HepG2 (cell line): ENCODE data around the gene HMHB1. TPM values are rescaled to one million over a fixed set of nuclear protein-coding genes. Genes with fewer than 3 reads are reported as not detected.

Experiments
- CC2D1A ChIP-seq: sonication (generic); formaldehyde crosslinking; IDR thresholded peaks from 2 replicates; pipeline ENCODE4 v1.8.1; 2023; ENCODE audit warnings: mild to moderate bottlenecking, missing genetic modification reagents
- CHD4 ChIP-seq: fragments of 200-600 bp; sonication (generic); IDR thresholded peaks from 2 replicates; pipeline ENCODE4 v1.7.0; 2017; ENCODE audit warnings: mild to moderate bottlenecking, low read length, borderline replicate concordance
- KDM2A ChIP-seq: sonication (generic); formaldehyde crosslinking; IDR thresholded peaks from 2 replicates; pipeline ENCODE4 v1.4.0; 2020; ENCODE audit warnings: low read depth, missing genetic modification reagents, borderline replicate concordance
- KDM5B ChIP-seq: sonication (generic); formaldehyde crosslinking; IDR thresholded peaks from 2 replicates; pipeline ENCODE4 v1.4.0; 2020; ENCODE audit warnings: missing genetic modification reagents, mild to moderate bottlenecking, borderline replicate concordance
- MAZ ChIP-seq, 2 experiments: sonication (generic) in 1 of 2; formaldehyde crosslinking in 1 of 2; IDR thresholded peaks; 2 replicates each; pipeline versions ENCODE4 v1.5.0 to v1.6.1; 2012 to 2020; ENCODE audit warnings: low read depth in 2 of 2, mild to moderate bottlenecking in 2 of 2, borderline replicate concordance in 1 of 2, improper control_type of control experiment in 1 of 2, low read length in 1 of 2, missing genetic modification reagents in 1 of 2, moderate library complexity in 1 of 2
- SNAI1 ChIP-seq: sonication (generic); formaldehyde crosslinking; IDR thresholded peaks from 2 replicates; pipeline ENCODE4 v1.5.0; 2020; ENCODE audit warnings: mild to moderate bottlenecking, missing genetic modification reagents, borderline replicate concordance
- SNRNP70 ChIP-seq: fragments of 200-400 bp; formaldehyde crosslinking; IDR thresholded peaks from 2 replicates; pipeline ENCODE4 v1.6.1; 2017; ENCODE audit warnings: mild to moderate bottlenecking, low read depth, low read length, moderate library complexity
- STAG1 ChIP-seq: sonication (generic); formaldehyde crosslinking; IDR thresholded peaks from 2 replicates; pipeline ENCODE4 v1.4.0; 2020; ENCODE audit warnings: missing genetic modification reagents
- ZBTB20 ChIP-seq: sonication (generic); formaldehyde crosslinking; IDR thresholded peaks from 2 replicates; pipeline ENCODE4 v1.8.1; 2023; ENCODE audit warnings: missing genetic modification reagents, low read depth, mild to moderate bottlenecking, borderline replicate concordance
- ZMYM3 ChIP-seq: sonication (generic); formaldehyde crosslinking; IDR thresholded peaks from 2 replicates; pipeline ENCODE4 v1.5.1; 2020; ENCODE audit warnings: mild to moderate bottlenecking, missing genetic modification reagents
- ZNF737 ChIP-seq: sonication (generic); formaldehyde crosslinking; IDR thresholded peaks from 2 replicates; pipeline ENCODE4 v1.5.0; 2020; ENCODE audit warnings: missing genetic modification reagents, mild to moderate bottlenecking, borderline replicate concordance
- polyA plus RNA-seq, 8 experiments: library from polyadenylated mRNA; depleted of rRNA in 3 of 8; stranded (reverse) in 7 of 8; unstranded in 1 of 8; fragments of >200 nt; fragmentation: Illumina TruSeq in 4 of 8; extraction: Trizol in 4 of 8; gene quantifications; 2 replicates each; pipeline versions ENCODE4 v1.2.1 to v1.2.3, GENCODE V29; 2011 to 2016; ENCODE audit warnings: low read depth in 4 of 8, missing spikeins in 1 of 8, mixed read lengths in 1 of 8; ENCODE audit not compliant: insufficient read depth in 1 of 8
- total RNA-seq, 5 experiments: library from RNA; depleted of rRNA; stranded (reverse); fragments of >200 nt; fragmentation: Illumina TruSeq; extraction: Trizol; gene quantifications; 2 replicates each; pipeline ENCODE4 v1.2.3, GENCODE V29; 2016; ENCODE audit warnings: low read depth in 1 of 5
- TF ChIP-seq, protein P1 (sequence below), 2 experiments: sonication (generic) in 1 of 2; formaldehyde crosslinking in 1 of 2; IDR thresholded peaks; 2 replicates each; pipeline versions ENCODE4 v1.6.1 to v1.9.0; 2014 to 2022; ENCODE audit warnings: antibody characterized with exemption in 1 of 2, borderline replicate concordance in 1 of 2, inconsistent platforms in 1 of 2, low read depth in 1 of 2, missing genetic modification reagents in 1 of 2
- TF ChIP-seq, protein P2 (sequence below): sonication (generic); formaldehyde crosslinking; IDR thresholded peaks from 2 replicates; pipeline ENCODE4 v1.4.0; 2020; ENCODE audit warnings: missing genetic modification reagents; ENCODE audit errors: not compliant biosample characterization
- TF ChIP-seq, protein P3 (sequence below): sonication (generic); formaldehyde crosslinking; IDR thresholded peaks from 2 replicates; pipeline ENCODE4 v1.5.0; 2020; ENCODE audit warnings: mild to moderate bottlenecking, missing genetic modification reagents

HMHB1 gene
- total and polyA plus RNA-seq, 2 of the 13 experiments (the other 11 are each of a cell fraction or from before 2014, with no cell fraction given) = not detected

DNA sequence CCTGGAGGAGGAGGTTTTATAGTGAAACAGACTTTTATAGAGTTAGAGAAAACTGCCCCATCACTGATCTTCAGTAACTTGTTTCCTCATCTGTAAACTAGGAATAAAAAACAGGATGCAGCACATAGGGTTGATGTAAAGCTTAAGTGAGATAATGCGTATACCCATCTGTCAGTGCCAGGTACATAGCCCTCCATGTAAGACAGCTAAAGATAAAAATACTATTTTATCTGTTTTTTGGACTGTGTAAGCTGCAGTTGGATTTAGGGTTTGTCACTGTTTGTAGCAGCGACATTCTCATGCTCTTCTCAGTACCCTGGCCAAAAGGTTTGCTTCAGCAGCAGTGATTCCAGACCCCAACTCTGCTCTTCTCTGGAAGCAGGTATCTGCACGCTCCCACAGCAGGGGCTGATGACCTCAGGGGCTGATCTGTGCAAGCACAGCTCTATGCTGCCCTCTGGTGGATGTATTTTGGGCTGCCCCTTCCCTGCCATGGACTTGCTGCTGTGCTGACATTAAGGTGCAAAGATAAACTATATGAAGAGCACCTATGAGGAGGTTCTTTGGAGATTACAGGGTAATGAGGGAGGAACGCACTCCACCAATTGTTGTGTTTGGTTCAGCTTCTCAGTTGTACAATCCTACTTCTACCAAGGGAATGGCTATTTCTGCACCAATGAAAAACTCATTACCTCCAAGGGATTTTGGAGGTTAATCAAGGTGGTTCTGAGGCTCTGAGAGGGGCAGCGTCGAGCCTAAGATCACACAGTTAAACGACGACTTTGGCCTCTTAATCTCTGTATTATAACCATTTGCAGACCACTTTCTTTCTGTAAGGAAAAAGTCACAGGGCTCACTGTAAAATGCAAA lies 13.1 kb downstream of the HMHB1 start (continued):
- TF ChIP-seq, protein P1, sequence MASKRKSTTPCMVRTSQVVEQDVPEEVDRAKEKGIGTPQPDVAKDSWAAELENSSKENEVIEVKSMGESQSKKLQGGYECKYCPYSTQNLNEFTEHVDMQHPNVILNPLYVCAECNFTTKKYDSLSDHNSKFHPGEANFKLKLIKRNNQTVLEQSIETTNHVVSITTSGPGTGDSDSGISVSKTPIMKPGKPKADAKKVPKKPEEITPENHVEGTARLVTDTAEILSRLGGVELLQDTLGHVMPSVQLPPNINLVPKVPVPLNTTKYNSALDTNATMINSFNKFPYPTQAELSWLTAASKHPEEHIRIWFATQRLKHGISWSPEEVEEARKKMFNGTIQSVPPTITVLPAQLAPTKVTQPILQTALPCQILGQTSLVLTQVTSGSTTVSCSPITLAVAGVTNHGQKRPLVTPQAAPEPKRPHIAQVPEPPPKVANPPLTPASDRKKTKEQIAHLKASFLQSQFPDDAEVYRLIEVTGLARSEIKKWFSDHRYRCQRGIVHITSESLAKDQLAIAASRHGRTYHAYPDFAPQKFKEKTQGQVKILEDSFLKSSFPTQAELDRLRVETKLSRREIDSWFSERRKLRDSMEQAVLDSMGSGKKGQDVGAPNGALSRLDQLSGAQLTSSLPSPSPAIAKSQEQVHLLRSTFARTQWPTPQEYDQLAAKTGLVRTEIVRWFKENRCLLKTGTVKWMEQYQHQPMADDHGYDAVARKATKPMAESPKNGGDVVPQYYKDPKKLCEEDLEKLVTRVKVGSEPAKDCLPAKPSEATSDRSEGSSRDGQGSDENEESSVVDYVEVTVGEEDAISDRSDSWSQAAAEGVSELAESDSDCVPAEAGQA (IDR thresholded peaks at IDR 0.05; ENCODE audit: low read depth) = no peak
- TF ChIP-seq, protein P1 (CRISPR knock-in tag; IDR thresholded peaks at IDR 0.05; ENCODE audit: borderline replicate concordance) = no peak
- TF ChIP-seq KDM5B (CRISPR knock-in tag) = peak; percentile 29; the same call in 1 of the 2 replicates
- TF ChIP-seq KDM2A (CRISPR knock-in tag) = peak; percentile 71; the same call in 1 of the 2 replicates
- TF ChIP-seq CHD4 = no peak
- TF ChIP-seq, protein P2, sequence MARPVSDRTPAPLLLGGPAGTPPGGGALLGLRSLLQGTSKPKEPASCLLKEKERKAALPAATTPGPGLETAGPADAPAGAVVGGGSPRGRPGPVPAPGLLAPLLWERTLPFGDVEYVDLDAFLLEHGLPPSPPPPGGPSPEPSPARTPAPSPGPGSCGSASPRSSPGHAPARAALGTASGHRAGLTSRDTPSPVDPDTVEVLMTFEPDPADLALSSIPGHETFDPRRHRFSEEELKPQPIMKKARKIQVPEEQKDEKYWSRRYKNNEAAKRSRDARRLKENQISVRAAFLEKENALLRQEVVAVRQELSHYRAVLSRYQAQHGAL = no peak
- TF ChIP-seq ZBTB20 (CRISPR knock-in tag) = no peak
- TF ChIP-seq CC2D1A (CRISPR knock-in tag) = no peak
- TF ChIP-seq ZNF737 (CRISPR knock-in tag) = no peak; the same call in 1 of the 2 replicates
- TF ChIP-seq, protein P3, sequence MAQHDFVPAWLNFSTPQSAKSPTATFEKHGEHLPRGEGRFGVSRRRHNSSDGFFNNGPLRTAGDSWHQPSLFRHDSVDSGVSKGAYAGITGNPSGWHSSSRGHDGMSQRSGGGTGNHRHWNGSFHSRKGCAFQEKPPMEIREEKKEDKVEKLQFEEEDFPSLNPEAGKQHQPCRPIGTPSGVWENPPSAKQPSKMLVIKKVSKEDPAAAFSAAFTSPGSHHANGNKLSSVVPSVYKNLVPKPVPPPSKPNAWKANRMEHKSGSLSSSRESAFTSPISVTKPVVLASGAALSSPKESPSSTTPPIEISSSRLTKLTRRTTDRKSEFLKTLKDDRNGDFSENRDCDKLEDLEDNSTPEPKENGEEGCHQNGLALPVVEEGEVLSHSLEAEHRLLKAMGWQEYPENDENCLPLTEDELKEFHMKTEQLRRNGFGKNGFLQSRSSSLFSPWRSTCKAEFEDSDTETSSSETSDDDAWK = no peak
- TF ChIP-seq STAG1 (CRISPR knock-in tag) = peak; percentile 100
- no peak for TF ChIP-seq ZMYM3 (CRISPR knock-in tag)
- TF ChIP-seq MAZ (IDR thresholded peaks at IDR 0.05; ENCODE audit: borderline replicate concordance, low read depth, low read length) = no peak
- 0 out of 2 replicates have a peak, but pooled peaks have one; percentile 26 for TF ChIP-seq MAZ (CRISPR knock-in tag; IDR thresholded peaks at IDR 0.05; ENCODE audit: low read depth)
- no peak for TF ChIP-seq SNAI1 (CRISPR knock-in tag)
- TF ChIP-seq SNRNP70 = no peak
